ENCODE measurements around the gene CCDC188. TPM values are rescaled to one million over a fixed set of nuclear protein-coding genes. Genes with fewer than 3 reads are reported as not detected.

CCDC188 gene
- total and polyA plus RNA-seq, 4 donors: 0.63 to 4.0 (median 1.4) TPM

DNA sequence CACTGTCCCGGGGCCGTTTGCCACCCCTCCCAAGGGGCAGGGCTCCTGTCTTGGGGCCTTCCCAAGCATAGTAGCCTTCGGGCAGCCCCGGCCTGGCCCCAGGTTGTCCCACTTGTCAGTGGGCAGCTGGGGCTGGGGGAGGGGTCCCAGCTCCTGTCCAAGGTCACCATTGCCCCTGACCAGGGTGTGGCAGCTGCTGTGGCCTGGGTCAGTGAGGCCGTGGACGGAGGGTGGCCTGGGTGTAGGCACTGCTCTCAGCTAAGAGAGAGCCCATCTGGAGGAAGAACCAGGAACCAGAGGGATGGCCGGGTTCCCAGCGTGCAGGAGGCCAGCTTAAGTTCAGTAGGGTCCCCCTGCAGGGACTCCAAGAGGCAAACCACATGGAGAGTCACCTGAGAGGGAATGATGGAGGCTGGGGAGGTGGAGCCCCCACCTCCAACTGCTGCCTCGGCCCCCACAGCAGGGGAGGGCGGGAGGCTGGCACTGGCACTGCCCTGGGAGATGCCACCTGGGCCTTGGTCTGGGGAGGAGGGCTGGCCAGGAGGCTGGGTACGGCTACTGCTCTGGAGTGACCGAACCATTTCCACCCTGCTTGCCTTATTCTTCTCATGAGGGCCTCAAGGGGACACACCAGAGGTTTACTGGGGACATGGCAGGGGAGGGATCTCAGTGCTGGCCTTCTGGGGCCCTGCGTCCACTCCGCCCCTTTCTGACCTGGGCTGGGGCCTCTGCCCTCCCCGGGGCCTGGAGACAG, 6.8 kb upstream of the CCDC188 start:
- no peak for DNase-seq
- no peak for ATAC-seq (ENCODE audit: insufficient read depth, low FRiP score)
- no peaks in the 10 kb centered on the region for H3K27me3 ChIP-seq (ENCODE audit: control insufficient read depth in 3 of 3, insufficient read depth in 3 of 3, low read length in 2 of 3)

DNA sequence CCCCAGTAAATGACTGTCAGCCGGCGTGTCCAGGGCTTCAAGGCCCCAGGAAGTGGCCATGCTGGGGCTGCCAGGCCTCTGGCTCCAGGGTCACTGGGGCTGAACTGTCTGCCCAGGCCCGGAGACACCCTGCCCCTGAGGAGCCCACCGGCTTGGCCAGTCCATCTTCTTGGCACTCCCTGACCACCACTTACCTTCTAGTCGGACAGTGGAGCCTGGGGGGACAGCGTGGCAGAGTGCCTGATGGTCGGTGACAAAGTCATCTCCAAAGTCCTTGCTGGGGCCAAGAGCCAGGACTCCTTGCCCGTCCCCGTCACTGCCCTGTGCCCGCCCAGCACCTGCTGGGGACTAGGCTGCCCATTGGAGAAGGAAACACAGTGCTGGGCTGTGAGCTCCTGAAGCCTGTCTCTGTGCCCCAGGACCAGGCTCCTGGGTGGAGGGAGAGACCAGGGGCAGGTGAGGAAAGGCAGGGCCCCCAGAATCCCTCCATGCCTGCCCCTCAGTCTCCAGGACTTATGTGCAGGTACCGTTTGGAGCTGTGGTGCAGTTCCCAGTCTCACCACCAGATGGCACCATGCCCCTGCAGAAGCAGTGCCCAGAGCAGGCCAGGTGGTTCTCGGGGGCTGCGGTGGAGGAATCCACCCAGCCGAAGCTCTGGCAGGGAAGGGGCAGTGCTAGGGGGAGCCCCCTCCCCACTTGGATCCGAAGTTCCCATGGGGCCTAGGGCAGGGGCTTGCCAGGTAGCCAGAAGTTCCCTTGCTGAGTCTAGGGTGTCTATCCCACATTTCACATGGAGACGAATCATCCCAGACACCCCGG, 6.0 kb upstream of the CCDC188 start:
- Histone ChIP-seq H3K27ac (ENCODE audit: low read depth in 1 of 2, low read length in 1 of 2) (no peak overlapping the region), H3K9ac (ENCODE audit: insufficient read depth in 1 of 2, low read length in 2 of 2) (no peak overlapping the region), H3K36me3 (ENCODE audit: control insufficient read depth in 4 of 4, insufficient read depth in 4 of 4, low read length in 4 of 4) (no peaks in the 10 kb centered on the region), H3K27me3 (ENCODE audit: control insufficient read depth in 3 of 3, insufficient read depth in 3 of 3, low read length in 2 of 3) (no peaks in the 10 kb centered on the region), H3K4me3 (no peak overlapping the region), H3K9me3 (ENCODE audit: control insufficient read depth in 4 of 4, insufficient read depth in 3 of 4, low read length in 3 of 4) (no peaks in the 10 kb centered on the region), H3K4me1 (ENCODE audit: control insufficient read depth in 5 of 5, insufficient read depth in 5 of 5, low read length in 5 of 5) (no peaks in the 10 kb centered on the region)
- ATAC-seq (ENCODE audit: insufficient read depth, low FRiP score) (peak; percentile 83), DNase-seq (peak; percentile 71 to 84 (median 83))
- 48 to 51% methylated on average over 17 of the region's 17 CpGs for WGBS, 2 donors
- TF ChIP-seq, protein P1, sequence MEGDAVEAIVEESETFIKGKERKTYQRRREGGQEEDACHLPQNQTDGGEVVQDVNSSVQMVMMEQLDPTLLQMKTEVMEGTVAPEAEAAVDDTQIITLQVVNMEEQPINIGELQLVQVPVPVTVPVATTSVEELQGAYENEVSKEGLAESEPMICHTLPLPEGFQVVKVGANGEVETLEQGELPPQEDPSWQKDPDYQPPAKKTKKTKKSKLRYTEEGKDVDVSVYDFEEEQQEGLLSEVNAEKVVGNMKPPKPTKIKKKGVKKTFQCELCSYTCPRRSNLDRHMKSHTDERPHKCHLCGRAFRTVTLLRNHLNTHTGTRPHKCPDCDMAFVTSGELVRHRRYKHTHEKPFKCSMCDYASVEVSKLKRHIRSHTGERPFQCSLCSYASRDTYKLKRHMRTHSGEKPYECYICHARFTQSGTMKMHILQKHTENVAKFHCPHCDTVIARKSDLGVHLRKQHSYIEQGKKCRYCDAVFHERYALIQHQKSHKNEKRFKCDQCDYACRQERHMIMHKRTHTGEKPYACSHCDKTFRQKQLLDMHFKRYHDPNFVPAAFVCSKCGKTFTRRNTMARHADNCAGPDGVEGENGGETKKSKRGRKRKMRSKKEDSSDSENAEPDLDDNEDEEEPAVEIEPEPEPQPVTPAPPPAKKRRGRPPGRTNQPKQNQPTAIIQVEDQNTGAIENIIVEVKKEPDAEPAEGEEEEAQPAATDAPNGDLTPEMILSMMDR (IDR thresholded peaks at IDR 0.05; ENCODE audit: control extremely low read depth, extremely low read depth): peak; percentile 100

More for the DNA sequence above, 6.8 kb upstream of the CCDC188 start:
- no peak overlapping the region for H3K9ac ChIP-seq (ENCODE audit: insufficient read depth in 1 of 2, low read length in 2 of 2)
- TF ChIP-seq, protein P1 (IDR thresholded peaks at IDR 0.05; ENCODE audit: control extremely low read depth, extremely low read depth): no peak
- 62 to 71% methylated on average over 15 of the region's 15 CpGs for WGBS, 2 donors
- no peak overlapping the region for H3K4me3 ChIP-seq
- no peaks in the 10 kb centered on the region for H3K4me1 ChIP-seq (ENCODE audit: control insufficient read depth in 5 of 5, insufficient read depth in 5 of 5, low read length in 5 of 5)
- no peak overlapping the region for H3K27ac ChIP-seq (ENCODE audit: low read depth in 1 of 2, low read length in 1 of 2)
- no peaks in the 10 kb centered on the region for H3K9me3 ChIP-seq (ENCODE audit: control insufficient read depth in 4 of 4, insufficient read depth in 3 of 4, low read length in 3 of 4)
- no peaks in the 10 kb centered on the region for H3K36me3 ChIP-seq (ENCODE audit: control insufficient read depth in 4 of 4, insufficient read depth in 4 of 4, low read length in 4 of 4)

DNA sequence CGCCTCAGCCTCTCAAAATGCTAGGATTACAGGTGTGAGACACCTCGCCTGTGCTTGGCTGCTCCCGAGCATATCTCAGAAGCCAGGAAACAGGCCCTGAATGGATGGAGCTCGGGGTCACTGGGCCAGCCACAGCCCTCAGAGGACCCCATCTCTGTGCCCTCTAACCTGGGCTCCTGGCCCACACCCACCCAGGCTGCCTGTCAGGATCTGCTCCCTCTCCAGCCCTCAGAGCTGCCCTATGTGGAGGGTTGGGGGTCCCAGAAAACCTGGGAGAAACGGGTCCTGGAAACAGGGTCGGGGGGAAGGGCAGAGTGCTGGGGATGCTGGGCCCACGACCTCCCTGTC, 5.2 kb upstream of the CCDC188 start:
- Histone ChIP-seq H3K27me3 (ENCODE audit: control insufficient read depth in 3 of 3, insufficient read depth in 3 of 3, low read length in 2 of 3) (no peaks in the 10 kb centered on the region), H3K4me3 (no peak overlapping the region), H3K27ac (ENCODE audit: low read depth in 1 of 2, low read length in 1 of 2) (no peak overlapping the region), H3K9ac (ENCODE audit: insufficient read depth in 1 of 2, low read length in 2 of 2) (no peak overlapping the region), H3K9me3 (ENCODE audit: control insufficient read depth in 4 of 4, insufficient read depth in 3 of 4, low read length in 3 of 4) (no peaks in the 10 kb centered on the region), H3K4me1 (ENCODE audit: control insufficient read depth in 5 of 5, insufficient read depth in 5 of 5, low read length in 5 of 5) (no peaks in the 10 kb centered on the region), H3K36me3 (ENCODE audit: control insufficient read depth in 4 of 4, insufficient read depth in 4 of 4, low read length in 4 of 4) (no peaks in the 10 kb centered on the region)
- ATAC-seq (ENCODE audit: insufficient read depth, low FRiP score) (no peak), DNase-seq (no peak)
- 65 to 68% methylated on average over 7 of the region's 7 CpGs for WGBS, 2 donors
- TF ChIP-seq, protein P1 (IDR thresholded peaks at IDR 0.05; ENCODE audit: control extremely low read depth, extremely low read depth): no peak
